SU-DHL-6 (cell line): Measurements from ENCODE around the gene IDI2.

Source experiments
- H2AFZ ChIP-seq: fragments of 200-600 bp; sonication (generic); 2 replicates; pipeline ENCODE4 v1.6.1; 2014; ENCODE audit warnings: low read depth, mild to moderate bottlenecking, moderate library complexity, mixed read lengths, antibody characterized with exemption, low read length; ENCODE audit not compliant: severe bottlenecking
- H3F3A ChIP-seq: fragments of 200-600 bp; shearing (Covaris generic); 2 replicates; pipeline ENCODE4 v1.6.0; 2016; ENCODE audit warnings: antibody characterized with exemption, mild to moderate bottlenecking; ENCODE audit not compliant: insufficient read depth
- H3K27ac ChIP-seq: fragments of 200-600 bp; sonication (generic); 2 replicates; pipeline ENCODE4 v1.5.1; 2016; ENCODE audit warnings: low read depth, mild to moderate bottlenecking, low read length, moderate library complexity, mixed read lengths
- H3K27me3 ChIP-seq: fragments of 200-600 bp; sonication (generic), shearing (Covaris generic); 2 replicates; pipeline ENCODE4 v1.6.0; 2014; ENCODE audit warnings: mild to moderate bottlenecking, low read length
- H3K36me3 ChIP-seq: fragments of 200-600 bp; sonication (generic); 2 replicates; pipeline ENCODE4 v1.6.1; 2014; ENCODE audit warnings: mild to moderate bottlenecking, low read length, mixed read lengths
- H3K4me2 ChIP-seq: fragments of 300-600, 200-600 bp; shearing (Covaris generic), sonication (generic); 2 replicates; pipeline ENCODE4 v1.6.0; 2014; ENCODE audit warnings: low read length, low read depth, mild to moderate bottlenecking; ENCODE audit not compliant: poor library complexity, severe bottlenecking
- H3K4me3 ChIP-seq: fragments of 200-600 bp; sonication (generic); 2 replicates; pipeline ENCODE4 v1.5.1; 2014; ENCODE audit warnings: antibody characterized with exemption, low read length, mild to moderate bottlenecking, mixed read lengths; ENCODE audit not compliant: insufficient read depth, poor library complexity, severe bottlenecking
- H3K79me2 ChIP-seq: fragments of 200-600 bp; sonication (generic); 2 replicates; pipeline ENCODE4 v1.6.1; 2014; ENCODE audit warnings: mild to moderate bottlenecking, low read length, moderate library complexity; ENCODE audit not compliant: insufficient read depth
- H3K9ac ChIP-seq: fragments of 200-600 bp; sonication (generic); 2 replicates; pipeline ENCODE4 v1.7.0; 2014; ENCODE audit warnings: mild to moderate bottlenecking, low read length
- H3K9me2 ChIP-seq: fragments of 200-600 bp; sonication (generic); replicated peaks from 2 replicates; pipeline ENCODE4 v1.6.1; 2014; ENCODE audit warnings: low read length; ENCODE audit not compliant: insufficient read depth
- H3K9me3 ChIP-seq: fragments of 200-600 bp; sonication (generic); 2 replicates; pipeline ENCODE4 v1.6.1; 2014; ENCODE audit warnings: low read length, mixed read lengths; ENCODE audit not compliant: insufficient read depth
- H4K20me1 ChIP-seq: fragments of 200-600 bp; sonication (generic); 2 replicates; pipeline ENCODE4 v1.6.1; 2014; ENCODE audit warnings: low read depth, mild to moderate bottlenecking, antibody characterized with exemption, low read length, moderate library complexity, mixed read lengths
- CTCF ChIP-seq: fragments of 200-600 bp; sonication (generic); IDR thresholded peaks from one replicate; pipeline ENCODE4 v1.5.1; 2017; ENCODE audit warnings: antibody characterized with exemption, mild to moderate bottlenecking, low read length, moderate library complexity; ENCODE audit not compliant: insufficient read depth, poor library complexity, severe bottlenecking
- EZH2phosphoT487 ChIP-seq: fragments of 200-600 bp; sonication (generic), shearing (Covaris generic); conservative IDR thresholded peaks from 2 replicates; pipeline ENCODE4 v1.6.1; 2018; ENCODE audit warnings: mild to moderate bottlenecking, antibody characterized with exemption, low read length, moderate library complexity, mixed read lengths

Gene IDI2

GRCh38 chr10:1044146-1044545 lies 18.5 kb upstream of the IDI2 start:
- TF ChIP-seq EZH2phosphoT487 (no peak), CTCF (no peak)
- H3K79me2 ChIP-seq, result peaks cover 46% of the 10 kb centered on the region
- no peaks in the 10 kb centered on the region for H3K27me3 ChIP-seq
- peaks cover 78% of the 10 kb centered on the region for H3F3A ChIP-seq
- H3K9me2 ChIP-seq, result no peaks in the 10 kb centered on the region
- H3K9ac ChIP-seq, result peak overlapping the region; percentile 47
- H3K9me3 ChIP-seq, result no peaks in the 10 kb centered on the region
- H2AFZ ChIP-seq, result no peak overlapping the region
- H3K4me2 ChIP-seq, result peak overlapping the region; percentile 61
- H3K27ac ChIP-seq, result peak overlapping the region; percentile 78
- H3K36me3 ChIP-seq, result peaks cover 52% of the 10 kb centered on the region
- peaks cover 12% of the 10 kb centered on the region for H4K20me1 ChIP-seq
- peak overlapping the region; percentile 31 for H3K4me3 ChIP-seq

GRCh38 chr10:1043532-1043995 lies 17.9 kb upstream of the IDI2 start:
- Histone ChIP-seq H3K4me2 (peak overlapping the region; percentile 61), H3K27me3 (no peaks in the 10 kb centered on the region), H3K9me3 (no peaks in the 10 kb centered on the region), H3K79me2 (peaks cover 45% of the 10 kb centered on the region), H4K20me1 (peaks cover 12% of the 10 kb centered on the region), H3K4me3 (peak overlapping the region; percentile 31), H3K9ac (peak overlapping the region; percentile 47), H2AFZ (no peak overlapping the region), H3F3A (peaks cover 79% of the 10 kb centered on the region), H3K36me3 (peaks cover 52% of the 10 kb centered on the region), H3K27ac (peak overlapping the region; percentile 78), H3K9me2 (no peaks in the 10 kb centered on the region)
- no peak for TF ChIP-seq CTCF
- TF ChIP-seq EZH2phosphoT487, result no peak

- Histone ChIP-seq H3K4me3 (no peak overlapping the region), H3K9me3 (no peaks in the 10 kb centered on the region), H3F3A (peaks cover 82% of the 10 kb centered on the region), H3K9ac (no peak overlapping the region), H3K9me2 (no peaks in the 10 kb centered on the region), H3K27ac (no peak overlapping the region), H3K36me3 (peaks cover 44% of the 10 kb centered on the region), H4K20me1 (0 out of 2 replicates have a peak, but pooled peaks cover 7% of the 10 kb centered on the region), H3K27me3 (no peaks in the 10 kb centered on the region), H3K4me2 (no peak overlapping the region), H2AFZ (no peak overlapping the region), H3K79me2 (peaks cover 32% of the 10 kb centered on the region)
- TF ChIP-seq EZH2phosphoT487, result no peak
- no peak for TF ChIP-seq CTCF
Measured at GRCh38 chr10:1041514-1041913, 15.9 kb upstream of the IDI2 start.
